ENCODE results near the gene SHISAL1. TPM values are rescaled to one million over a fixed set of nuclear protein-coding genes. Genes with fewer than 3 reads are reported as not detected.

The SHISAL1 gene
- total RNA-seq, 2 experiments from 2014 or later = not detected

DNA sequence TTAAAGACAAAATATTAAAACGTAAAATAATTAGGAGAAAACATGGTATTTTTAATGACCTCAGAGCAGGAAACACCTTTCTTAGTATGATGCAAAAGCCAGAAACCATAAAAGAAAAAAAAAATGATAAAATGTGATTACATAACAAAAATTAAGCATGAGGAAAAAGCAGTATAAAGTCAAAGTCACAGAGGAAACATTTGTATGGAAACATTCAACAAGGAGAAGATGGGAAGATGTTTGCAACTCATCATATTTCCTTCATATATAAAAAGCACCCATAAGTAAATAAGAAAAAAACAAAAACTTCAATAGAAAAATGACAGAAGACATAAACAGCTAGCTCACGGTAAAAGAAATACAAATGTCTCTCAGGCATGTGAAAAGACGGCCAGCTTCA is 17.3 kb downstream of the SHISAL1 start:
- CTCF ChIA-PET = no interaction called here
- intact Hi-C loops (cut with DNase I, micrococcal nuclease) = no loop called here

DNA sequence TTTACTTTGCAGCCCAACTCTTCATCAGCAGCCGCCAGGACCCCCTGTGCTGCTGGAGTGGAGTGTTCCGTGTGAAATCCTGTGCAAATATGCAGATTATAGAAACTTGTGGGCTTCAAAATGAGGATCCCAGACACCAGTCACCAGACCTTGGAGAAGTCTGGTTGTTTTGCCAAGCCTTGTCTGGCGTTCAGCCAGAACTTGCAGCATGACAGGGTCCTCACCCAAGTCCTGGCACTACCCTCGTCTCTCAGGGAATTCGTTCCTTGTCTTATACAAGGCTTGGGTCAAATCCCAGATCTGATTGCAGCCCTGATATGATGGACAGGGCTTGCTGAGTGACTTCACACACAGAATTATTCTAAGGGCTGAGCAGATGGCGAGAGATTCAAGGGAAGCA is 18.9 kb downstream of the SHISAL1 start:
- TF ChIP-seq, protein P1, sequence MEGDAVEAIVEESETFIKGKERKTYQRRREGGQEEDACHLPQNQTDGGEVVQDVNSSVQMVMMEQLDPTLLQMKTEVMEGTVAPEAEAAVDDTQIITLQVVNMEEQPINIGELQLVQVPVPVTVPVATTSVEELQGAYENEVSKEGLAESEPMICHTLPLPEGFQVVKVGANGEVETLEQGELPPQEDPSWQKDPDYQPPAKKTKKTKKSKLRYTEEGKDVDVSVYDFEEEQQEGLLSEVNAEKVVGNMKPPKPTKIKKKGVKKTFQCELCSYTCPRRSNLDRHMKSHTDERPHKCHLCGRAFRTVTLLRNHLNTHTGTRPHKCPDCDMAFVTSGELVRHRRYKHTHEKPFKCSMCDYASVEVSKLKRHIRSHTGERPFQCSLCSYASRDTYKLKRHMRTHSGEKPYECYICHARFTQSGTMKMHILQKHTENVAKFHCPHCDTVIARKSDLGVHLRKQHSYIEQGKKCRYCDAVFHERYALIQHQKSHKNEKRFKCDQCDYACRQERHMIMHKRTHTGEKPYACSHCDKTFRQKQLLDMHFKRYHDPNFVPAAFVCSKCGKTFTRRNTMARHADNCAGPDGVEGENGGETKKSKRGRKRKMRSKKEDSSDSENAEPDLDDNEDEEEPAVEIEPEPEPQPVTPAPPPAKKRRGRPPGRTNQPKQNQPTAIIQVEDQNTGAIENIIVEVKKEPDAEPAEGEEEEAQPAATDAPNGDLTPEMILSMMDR (IDR thresholded peaks at IDR 0.05) = no peak
- no peak overlapping the region for H3K27ac ChIP-seq (ENCODE audit: low read depth in 1 of 2, low read length in 2 of 2)

More for the DNA sequence above, 17.3 kb downstream of the SHISAL1 start:
- Histone ChIP-seq H3K27ac (ENCODE audit: low read depth in 1 of 2, low read length in 2 of 2) (no peak overlapping the region), H3K4me1 (ENCODE audit: insufficient read depth, low read length) (no peaks in the 10 kb centered on the region), H3K9me3 (ENCODE audit: control insufficient read depth in 1 of 2, insufficient read depth in 1 of 2, low read length in 2 of 2) (peaks cover 0 to 5% of the 10 kb centered on the region in 2 experiments), H3K27me3 (ENCODE audit: control insufficient read depth in 1 of 2, insufficient read depth in 2 of 2, low read length in 2 of 2) (no peaks in the 10 kb centered on the region), H3K4me3 (ENCODE audit: low read length) (no peak overlapping the region), H3K36me3 (ENCODE audit: insufficient read depth, low read length) (no peaks in the 10 kb centered on the region)
- Mint-ChIP-seq H3K27ac (no peak overlapping the region), H3K4me1 (ENCODE audit: low read depth) (no peaks in the 10 kb centered on the region), H3K4me3 (no peak overlapping the region), H3K9me3 (no peaks in the 10 kb centered on the region), H3K36me3 (ENCODE audit: low read depth) (no peaks in the 10 kb centered on the region), H3K27me3 (no peaks in the 10 kb centered on the region)
- DNase-seq (no peak), ATAC-seq (ENCODE audit: poor library complexity) (no peak)
- TF ChIP-seq, protein P1 (IDR thresholded peaks at IDR 0.05) = no peak
- POLR2A ChIA-PET = no interaction called here

DNA sequence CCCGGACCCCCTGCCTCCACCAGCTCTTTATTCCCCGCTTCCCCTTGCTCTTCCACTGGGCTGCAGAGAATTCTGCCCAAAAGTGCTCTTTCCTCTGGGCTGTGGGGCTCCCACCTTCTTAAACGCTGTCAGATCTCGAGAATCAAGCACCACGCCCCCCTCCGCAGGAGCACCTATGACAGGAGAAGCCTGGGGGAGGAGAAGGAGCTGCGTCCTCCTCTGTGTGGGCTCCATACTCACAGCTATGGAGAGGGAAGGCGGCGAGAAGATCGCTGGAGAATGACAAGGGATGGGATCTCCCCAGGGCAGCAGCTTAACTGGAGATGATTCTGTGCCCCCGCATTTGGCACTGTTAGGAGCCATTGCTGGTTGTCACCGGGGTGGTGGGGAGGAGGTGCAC is 19.7 kb downstream of the SHISAL1 start:
- no peaks in the 10 kb centered on the region for H3K27me3 Mint-ChIP-seq
- no peaks in the 10 kb centered on the region for H3K36me3 ChIP-seq (ENCODE audit: insufficient read depth, low read length)
- no peaks in the 10 kb centered on the region for H3K4me1 ChIP-seq (ENCODE audit: insufficient read depth, low read length)
- H3K27ac Mint-ChIP-seq = no peak overlapping the region
- H3K36me3 Mint-ChIP-seq (ENCODE audit: low read depth) = no peaks in the 10 kb centered on the region
- no peak overlapping the region for H3K4me3 Mint-ChIP-seq
- no peaks in the 10 kb centered on the region for H3K4me1 Mint-ChIP-seq (ENCODE audit: low read depth)
- peaks cover 0 to 5% of the 10 kb centered on the region in 2 experiments for H3K9me3 ChIP-seq (ENCODE audit: control insufficient read depth in 1 of 2, insufficient read depth in 1 of 2, low read length in 2 of 2)
- no peaks in the 10 kb centered on the region for H3K9me3 Mint-ChIP-seq
- POLR2A ChIA-PET = no interaction called here
- intact Hi-C loops (cut with DNase I, micrococcal nuclease) = no loop called here
- H3K4me3 ChIP-seq (ENCODE audit: low read length) = no peak overlapping the region
- CTCF ChIA-PET = interaction anchor here (1.0 kb wide), 1 partner anchor 12 kb away, joined by 3 read pairs; no protein-coding TSS in a partner anchor
- H3K27me3 ChIP-seq (ENCODE audit: control insufficient read depth in 1 of 2, insufficient read depth in 2 of 2, low read length in 2 of 2) = no peaks in the 10 kb centered on the region
- H3K27ac ChIP-seq (ENCODE audit: low read depth in 1 of 2, low read length in 2 of 2) = no peak overlapping the region
- TF ChIP-seq, protein P1 (IDR thresholded peaks at IDR 0.05) = no peak
- DNase-seq (no peak), ATAC-seq (ENCODE audit: poor library complexity) (no peak)

More for the DNA sequence above, 18.9 kb downstream of the SHISAL1 start:
- Histone ChIP-seq H3K36me3 (ENCODE audit: insufficient read depth, low read length) (no peaks in the 10 kb centered on the region), H3K9me3 (ENCODE audit: control insufficient read depth in 1 of 2, insufficient read depth in 1 of 2, low read length in 2 of 2) (peaks cover 0 to 5% of the 10 kb centered on the region in 2 experiments), H3K4me1 (ENCODE audit: insufficient read depth, low read length) (no peaks in the 10 kb centered on the region), H3K4me3 (ENCODE audit: low read length) (no peak overlapping the region), H3K27me3 (ENCODE audit: control insufficient read depth in 1 of 2, insufficient read depth in 2 of 2, low read length in 2 of 2) (no peaks in the 10 kb centered on the region)
- POLR2A ChIA-PET = no interaction called here
- no peak overlapping the region for H3K27ac Mint-ChIP-seq
- no peaks in the 10 kb centered on the region for H3K4me1 Mint-ChIP-seq (ENCODE audit: low read depth)
- CTCF ChIA-PET = no interaction called here
- H3K4me3 Mint-ChIP-seq = no peak overlapping the region
- intact Hi-C loops (cut with DNase I, micrococcal nuclease) = no loop called here
- DNase-seq (no peak), ATAC-seq (ENCODE audit: poor library complexity) (no peak)
- H3K27me3 Mint-ChIP-seq = no peaks in the 10 kb centered on the region
- no peaks in the 10 kb centered on the region for H3K9me3 Mint-ChIP-seq
- H3K36me3 Mint-ChIP-seq (ENCODE audit: low read depth) = no peaks in the 10 kb centered on the region
